ENCODE results near the gene CLSTN2.

- TF ChIP-seq POLR2A (IDR thresholded peaks at IDR 0.05; ENCODE audit: low read depth, low read length) (no peak), CTCF (conservative IDR thresholded peaks at IDR 0.05; ENCODE audit: low read depth, low read length) (no peak), SMC3 (IDR thresholded peaks at IDR 0.05; ENCODE audit: low read depth, low read length) (no peak), RCOR1 (IDR thresholded peaks at IDR 0.05; ENCODE audit: insufficient replicate concordance, low read length) (no peak), USF2 (IDR thresholded peaks at IDR 0.05; ENCODE audit: low read depth, low read length) (no peak), NFE2L2 (IDR thresholded peaks at IDR 0.05; ENCODE audit: low read depth, low read length) (no peak), RAD21 (IDR thresholded peaks at IDR 0.05; ENCODE audit: low read length) (no peak), MAZ (IDR thresholded peaks at IDR 0.05; ENCODE audit: borderline replicate concordance, low read depth, low read length) (no peak)
These were observed 308.6 kb downstream of the CLSTN2 start for GRCh38 chr3:140243575-140243974.

Measured in IMR-90 (cell line).